Measurements from ENCODE around the gene CDS2. TPM values are rescaled to one million over a fixed set of nuclear protein-coding genes. Genes with fewer than 3 reads are reported as not detected.

Gene CDS2
- total and polyA plus RNA-seq, 2 experiments from 2014 or later: 16.8 to 40.8 TPM

GRCh38 chr20:5203380-5203779, 76.6 kb downstream of the CDS2 start (continued):
- TF ChIP-seq ZNF462 (CRISPR knock-in tag; IDR thresholded peaks at IDR 0.05) (no peak), CREB1 (CRISPR knock-in tag; IDR thresholded peaks at IDR 0.05; ENCODE audit: low read depth) (no peak)

GRCh38 chr20:5205348-5206210, 78.8 kb downstream of the CDS2 start:
- Mint-ChIP-seq H3K27me3 (ENCODE audit: insufficient read depth, low read depth, poor library complexity) (peaks cover 10% of the 10 kb centered on the region), H3K27ac (no peak overlapping the region), H3K4me3 (no peak overlapping the region), H3K9me3 (no peaks in the 10 kb centered on the region), H3K4me1 (peaks cover 4% of the 10 kb centered on the region), H3K36me3 (ENCODE audit: low read depth) (peaks cover 3% of the 10 kb centered on the region; the same call in 1 of the 3 replicates)
- H3K79me2 ChIP-seq (replicated peaks; ENCODE audit: insufficient read depth): no peaks in the 10 kb centered on the region
- no peaks in the 10 kb centered on the region for H3K9me2 ChIP-seq (ENCODE audit: insufficient read depth)
- no peaks in the 10 kb centered on the region for H3K4me1 ChIP-seq (ENCODE audit: insufficient read depth)
- H3F3A ChIP-seq (replicated peaks; ENCODE audit: low read depth): no peaks in the 10 kb centered on the region
- ATAC-seq (peak; percentile 100), DNase-seq (ENCODE audit: low spot score) (peak; percentile 92)
- H3K4me3 ChIP-seq: no peak overlapping the region
- H4K20me1 ChIP-seq (replicated peaks; ENCODE audit: insufficient read depth): no peaks in the 10 kb centered on the region; the same call in 1 of the 2 replicates
- H2AFZ ChIP-seq: no peak overlapping the region
- no peak overlapping the region for H3K27ac ChIP-seq (ENCODE audit: low read depth)
- no peak overlapping the region for H3K4me2 ChIP-seq
- no peaks in the 10 kb centered on the region for H3K27me3 ChIP-seq (ENCODE audit: insufficient read depth)
- no peaks in the 10 kb centered on the region for H3K36me3 ChIP-seq (ENCODE audit: insufficient read depth)
- peak; percentile 98 for TF ChIP-seq CTCF (conservative IDR thresholded peaks at IDR 0.05; ENCODE audit: low read depth in 2 of 2)
- no peak for TF ChIP-seq ETS1 (IDR thresholded peaks at IDR 0.05)
